Retinal pigment epithelial cell (primary cell): ENCODE results near the gene FBN2.

ENCODE experiments used
- DNase-seq: peaks from one replicate; pipeline ENCODE4 v3.0.0-alpha.2; 2010; ENCODE audit warnings: low read depth
- H3K4me3 ChIP-seq: 2 replicates; pipeline ENCODE4 v1.5.1; 2011; ENCODE audit warnings: mild to moderate bottlenecking, low read length, control low read depth, moderate library complexity
- TF ChIP-seq, protein P1 (sequence below): conservative IDR thresholded peaks from 2 replicates; pipeline ENCODE4 v1.5.1; 2011; ENCODE audit warnings: low read depth, low read length, control low read depth, inconsistent platforms

The FBN2 gene

DNA sequence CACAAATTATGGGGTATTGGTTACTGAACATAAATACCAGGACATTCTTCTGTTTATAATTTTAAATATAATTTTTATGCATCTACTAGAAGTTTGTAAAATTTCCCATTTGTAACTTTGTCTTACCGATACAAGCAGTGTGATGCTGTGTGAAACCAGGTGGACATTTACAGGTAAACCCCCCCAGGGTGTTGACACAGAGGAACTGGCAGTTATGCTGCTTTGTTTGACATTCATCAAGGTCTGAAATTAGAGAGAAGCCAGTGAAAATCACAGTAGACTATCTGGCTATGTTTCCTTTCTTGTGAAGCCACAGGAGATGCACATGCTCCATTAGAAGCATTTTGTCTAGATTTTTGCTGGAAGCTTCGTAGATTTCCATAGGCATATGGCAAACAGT lies 263.6 kb downstream of the FBN2 start:
- no peak for DNase-seq
- H3K4me3 ChIP-seq, result no peak overlapping the region
- TF ChIP-seq, protein P1, sequence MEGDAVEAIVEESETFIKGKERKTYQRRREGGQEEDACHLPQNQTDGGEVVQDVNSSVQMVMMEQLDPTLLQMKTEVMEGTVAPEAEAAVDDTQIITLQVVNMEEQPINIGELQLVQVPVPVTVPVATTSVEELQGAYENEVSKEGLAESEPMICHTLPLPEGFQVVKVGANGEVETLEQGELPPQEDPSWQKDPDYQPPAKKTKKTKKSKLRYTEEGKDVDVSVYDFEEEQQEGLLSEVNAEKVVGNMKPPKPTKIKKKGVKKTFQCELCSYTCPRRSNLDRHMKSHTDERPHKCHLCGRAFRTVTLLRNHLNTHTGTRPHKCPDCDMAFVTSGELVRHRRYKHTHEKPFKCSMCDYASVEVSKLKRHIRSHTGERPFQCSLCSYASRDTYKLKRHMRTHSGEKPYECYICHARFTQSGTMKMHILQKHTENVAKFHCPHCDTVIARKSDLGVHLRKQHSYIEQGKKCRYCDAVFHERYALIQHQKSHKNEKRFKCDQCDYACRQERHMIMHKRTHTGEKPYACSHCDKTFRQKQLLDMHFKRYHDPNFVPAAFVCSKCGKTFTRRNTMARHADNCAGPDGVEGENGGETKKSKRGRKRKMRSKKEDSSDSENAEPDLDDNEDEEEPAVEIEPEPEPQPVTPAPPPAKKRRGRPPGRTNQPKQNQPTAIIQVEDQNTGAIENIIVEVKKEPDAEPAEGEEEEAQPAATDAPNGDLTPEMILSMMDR, result no peak

DNA sequence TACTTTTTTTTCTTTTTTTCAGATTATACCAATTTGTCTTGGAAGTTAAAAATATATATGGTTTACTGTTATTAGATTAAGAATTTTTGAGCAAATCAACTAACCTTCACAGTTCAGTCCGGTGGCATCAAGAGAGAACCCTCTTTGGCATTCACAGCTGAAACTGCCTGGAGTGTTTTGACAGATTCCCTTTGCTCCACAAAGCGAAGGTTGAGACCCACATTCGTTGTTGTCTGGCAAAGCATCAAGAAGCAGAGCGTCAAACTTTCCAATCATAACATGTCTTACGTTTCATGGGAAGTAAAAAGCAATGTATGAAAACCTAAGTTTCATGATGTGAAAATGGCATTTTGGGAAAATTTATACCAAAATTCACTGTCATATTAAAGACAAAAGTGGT lies 264.3 kb downstream of the FBN2 start:
- TF ChIP-seq, protein P1, result no peak
- no peak overlapping the region for H3K4me3 ChIP-seq
- no peak for DNase-seq

- TF ChIP-seq, protein P1, result no peak
- peak; percentile 25 for DNase-seq
- no peak overlapping the region for H3K4me3 ChIP-seq
These were observed 266.1 kb downstream of the FBN2 start for GRCh38 chr5:128271859-128272464.

- DNase-seq, result no peak
- TF ChIP-seq, protein P1, result no peak
- no peak overlapping the region for H3K4me3 ChIP-seq
These were observed 267.0 kb downstream of the FBN2 start for GRCh38 chr5:128271071-128271470.

GRCh38 chr5:128264564-128265360 lies 273.3 kb downstream of the FBN2 start:
- no peak overlapping the region for H3K4me3 ChIP-seq
- DNase-seq, result no peak
- TF ChIP-seq, protein P1, result no peak

- H3K4me3 ChIP-seq, result no peak overlapping the region
These were observed 274.7 kb downstream of the FBN2 start for GRCh38 chr5:128263357-128263756.

More at GRCh38 chr5:128263357-128263756, 274.7 kb downstream of the FBN2 start:
- TF ChIP-seq, protein P1, result no peak
- no peak for DNase-seq
